ENCODE data around the gene ARHGEF10L.
"Not testable (repeated sequence)": the region's sequence is repeated elsewhere in the genome, so short reads cannot be mapped to it uniquely, and the experiment has no call there.

ARHGEF10L gene

GRCh38 chr1:17739050-17739449 is 199.6 kb downstream of the ARHGEF10L start:
- DNase-seq (ENCODE audit: low read depth) = no peak

- DNase-seq (ENCODE audit: low read depth) = no peak
Observed at GRCh38 chr1:17741052-17741451, 201.6 kb downstream of the ARHGEF10L start.

GRCh38 chr1:17742583-17742982 is 203.1 kb downstream of the ARHGEF10L start:
- no peak for DNase-seq (ENCODE audit: low read depth)

GRCh38 chr1:17743008-17743647 is 203.6 kb downstream of the ARHGEF10L start:
- no peak for DNase-seq (ENCODE audit: low read depth)

GRCh38 chr1:17743925-17744324 is 204.4 kb downstream of the ARHGEF10L start:
- DNase-seq (ENCODE audit: low read depth) = no peak

GRCh38 chr1:17744666-17745478 is 205.4 kb downstream of the ARHGEF10L start:
- no peak for DNase-seq (ENCODE audit: low read depth)

- DNase-seq (ENCODE audit: low read depth) = no peak
Observed at GRCh38 chr1:17745479-17745955, 206.0 kb downstream of the ARHGEF10L start.

- DNase-seq (ENCODE audit: low read depth) = not testable (repeated sequence)
Observed at GRCh38 chr1:17746281-17746680, 206.8 kb downstream of the ARHGEF10L start.

GRCh38 chr1:17746920-17747319 is 207.4 kb downstream of the ARHGEF10L start:
- no peak for DNase-seq (ENCODE audit: low read depth)

Data from CMK (cell line).